Fibroblast of lung (primary cell): ENCODE measurements around the gene AP5M1. TPM values are rescaled to one million over a fixed set of nuclear protein-coding genes. Genes with fewer than 3 reads are reported as not detected.

Experiments
- DNase-seq, 2 donors: peaks; one replicate each; pipeline versions ENCODE4 v3.0.0 to v3.0.0-alpha.2; 2010; ENCODE audit warnings: low read depth in 2 of 2
- H2AFZ ChIP-seq: 2 replicates; pipeline ENCODE4 v1.5.1; 2012; ENCODE audit warnings: low read length, control low read depth, inconsistent platforms
- H3K27ac ChIP-seq: 2 replicates; pipeline ENCODE4 v1.5.1; 2011; ENCODE audit warnings: low read length, control low read depth; ENCODE audit not compliant: insufficient read depth
- H3K27me3 ChIP-seq: 2 replicates; pipeline ENCODE4 v1.5.1; 2011; ENCODE audit warnings: mild to moderate bottlenecking, low read length; ENCODE audit not compliant: control insufficient read depth, insufficient read depth
- H3K36me3 ChIP-seq: 2 replicates; pipeline ENCODE4 v1.5.1; 2011; ENCODE audit warnings: low read length; ENCODE audit not compliant: control insufficient read depth, insufficient read depth
- H3K4me1 ChIP-seq: 2 replicates; pipeline ENCODE4 v1.5.1; 2011; ENCODE audit warnings: low read length; ENCODE audit not compliant: control insufficient read depth, insufficient read depth; ENCODE audit errors: extremely low read depth
- H3K4me2 ChIP-seq: 2 replicates; pipeline ENCODE4 v1.5.1; 2011; ENCODE audit warnings: low read length, control low read depth; ENCODE audit not compliant: insufficient read depth; ENCODE audit errors: extremely low read depth
- H3K4me3 ChIP-seq, 4 experiments: fragments of 200-600 bp in 1 of 4; sonication (generic) in 1 of 4; replicated peaks in 1 of 4; 2 replicates each; pipeline ENCODE4 v1.5.1; 2011 to 2016; ENCODE audit warnings: low read length in 4 of 4, low read depth in 3 of 4, mild to moderate bottlenecking in 3 of 4, control low read depth in 2 of 4, inconsistent platforms in 1 of 4, mixed read lengths in 1 of 4; ENCODE audit not compliant: insufficient read depth in 1 of 4; ENCODE audit errors: control extremely low read depth in 1 of 4
- H3K79me2 ChIP-seq: 2 replicates; pipeline ENCODE4 v1.5.1; 2012; ENCODE audit warnings: mild to moderate bottlenecking, low read length, inconsistent platforms; ENCODE audit not compliant: control insufficient read depth, insufficient read depth
- H3K9ac ChIP-seq: 2 replicates; pipeline ENCODE4 v1.5.1; 2011; ENCODE audit warnings: mild to moderate bottlenecking, low read length, control low read depth; ENCODE audit not compliant: insufficient read depth
- H3K9me3 ChIP-seq: 2 replicates; pipeline ENCODE4 v1.5.1; 2012; ENCODE audit warnings: low read depth, low read length; ENCODE audit not compliant: control insufficient read depth, insufficient read depth
- H4K20me1 ChIP-seq: 2 replicates; pipeline ENCODE4 v1.5.1; 2011; ENCODE audit warnings: low read length; ENCODE audit not compliant: control insufficient read depth, insufficient read depth; ENCODE audit errors: extremely low read depth
- CTCF ChIP-seq, 2 donors: IDR thresholded peaks in 1 of 2; conservative IDR thresholded peaks in 1 of 2; 1 replicate in 1 of 2; 2 replicates in 1 of 2; pipeline ENCODE4 v1.5.1; 2011 to 2012; ENCODE audit warnings: low read length in 2 of 2, control low read depth in 1 of 2, inconsistent platforms in 1 of 2, low read depth in 1 of 2, mild to moderate bottlenecking in 1 of 2
- EZH2 ChIP-seq: IDR thresholded peaks from 2 replicates; pipeline ENCODE4 v1.5.1; 2012; ENCODE audit warnings: low read length, control low read depth, mild to moderate bottlenecking; ENCODE audit errors: missing control alignments
- polyA plus RNA-seq, 2 donors: library from polyadenylated mRNA; depleted of rRNA in 1 of 2; stranded (reverse) in 1 of 2; unstranded in 1 of 2; fragments of >200 nt; gene quantifications; 2 replicates each; pipeline ENCODE4 v1.2.1, GENCODE V29; 2011 to 2012; ENCODE audit warnings: missing spikeins in 1 of 2
- total RNA-seq: library from RNA; depleted of rRNA; stranded (reverse); fragments of >200 nt; gene quantifications from 2 replicates; pipeline ENCODE4 v1.2.1, GENCODE V29; 2014

AP5M1 gene
- total and polyA plus RNA-seq, 2 donors (not counting 1 experiment from before 2014, with no cell fraction given) = 15.2 to 40.2 TPM

GRCh38 chr14:57302883-57303282, 34.1 kb downstream of the AP5M1 start:
- H3K4me3 ChIP-seq = no peak overlapping the region
- no peak for DNase-seq
- no peak overlapping the region for H3K4me2 ChIP-seq
- H3K9ac ChIP-seq = no peak overlapping the region
- H3K4me1 ChIP-seq = no peaks in the 10 kb centered on the region
- no peak overlapping the region for H2AFZ ChIP-seq
- no peak overlapping the region for H3K27ac ChIP-seq
- no peaks in the 10 kb centered on the region for H3K36me3 ChIP-seq
- H3K79me2 ChIP-seq = no peaks in the 10 kb centered on the region
- no peak for TF ChIP-seq EZH2
- TF ChIP-seq CTCF (conservative IDR thresholded peaks at IDR 0.05 in 1 of 2, IDR thresholded peaks at IDR 0.05 in 1 of 2; ENCODE audit: low read depth in 1 of 2, low read length in 2 of 2) = no peak
- no peaks in the 10 kb centered on the region for H3K9me3 ChIP-seq
- no peaks in the 10 kb centered on the region for H4K20me1 ChIP-seq
- peaks cover 3% of the 10 kb centered on the region for H3K27me3 ChIP-seq

GRCh38 chr14:57314396-57315089, 45.8 kb downstream of the AP5M1 start:
- Histone ChIP-seq H3K4me1 (no peaks in the 10 kb centered on the region), H2AFZ (no peak overlapping the region), H4K20me1 (no peaks in the 10 kb centered on the region), H3K4me3 (no peak overlapping the region), H3K36me3 (no peaks in the 10 kb centered on the region), H3K9ac (no peak overlapping the region), H3K27ac (no peak overlapping the region), H3K9me3 (no peaks in the 10 kb centered on the region), H3K27me3 (peaks cover 2% of the 10 kb centered on the region), H3K4me2 (no peak overlapping the region), H3K79me2 (no peaks in the 10 kb centered on the region)
- TF ChIP-seq EZH2 (no peak), CTCF (conservative IDR thresholded peaks at IDR 0.05 in 1 of 2, IDR thresholded peaks at IDR 0.05 in 1 of 2; ENCODE audit: low read depth in 1 of 2, low read length in 2 of 2) (no peak)
- no peak for DNase-seq

GRCh38 chr14:57317248-57317833, 48.6 kb downstream of the AP5M1 start:
- no peaks in the 10 kb centered on the region for H3K9me3 ChIP-seq
- H3K36me3 ChIP-seq = no peaks in the 10 kb centered on the region
- no peaks in the 10 kb centered on the region for H3K4me1 ChIP-seq
- no peaks in the 10 kb centered on the region for H4K20me1 ChIP-seq
- no peak overlapping the region for H3K4me3 ChIP-seq
- peaks cover 8% of the 10 kb centered on the region for H3K27me3 ChIP-seq
- TF ChIP-seq CTCF (conservative IDR thresholded peaks at IDR 0.05 in 1 of 2, IDR thresholded peaks at IDR 0.05 in 1 of 2; ENCODE audit: low read depth in 1 of 2, low read length in 2 of 2) (peak; percentile 89 to 91), EZH2 (no peak)
- H3K4me2 ChIP-seq = no peak overlapping the region
- no peak overlapping the region for H3K9ac ChIP-seq
- no peaks in the 10 kb centered on the region for H3K79me2 ChIP-seq
- no peak overlapping the region for H3K27ac ChIP-seq
- DNase-seq = peak; percentile 60 to 82
- no peak overlapping the region for H2AFZ ChIP-seq
